GM12892 (cell line): Measurements from ENCODE around the gene TMBIM1.

Source experiments
- POLR2AphosphoS5 ChIP-seq: IDR thresholded peaks from 2 replicates; pipeline ENCODE4 v1.6.1; 2011; ENCODE audit warnings: low read depth, low read length, control low read depth
- TAF1 ChIP-seq: IDR thresholded peaks from 2 replicates; pipeline ENCODE4 v1.6.1; 2011; ENCODE audit warnings: low read depth, mild to moderate bottlenecking, control low read depth, low read length, borderline replicate concordance

- TF ChIP-seq POLR2AphosphoS5: peak; percentile 2; the same call in 1 of the 2 replicates
- TF ChIP-seq TAF1: peak; percentile 79; the same call in 1 of the 2 replicates
Measured at GRCh38 chr2:218329826-218330593, 37.7 kb upstream of the TMBIM1 start.
